MCF 10A (cell line): Measurements from ENCODE around the gene MRPS22. TPM values are rescaled to one million over a fixed set of nuclear protein-coding genes. Genes with fewer than 3 reads are reported as not detected.

Experiments
- BruUV-seq: library from RNA; stranded (reverse); fragments of 400-500 nt; replicated peaks from 2 replicates; lab custom pipeline; 2021; lab: Mats Ljungman, UMichigan
- CTCF ChIA-PET: fragments of 300-600 bp; sonication (Branson Sonifier 250); formaldehyde crosslinking; extraction: SDS; loops from one replicate; lab custom pipeline; 2021; ENCODE audit warnings: antibody characterized with exemption, inconsistent platforms; lab: Yijun Ruan, JAX
- POLR2A ChIA-PET: fragments of 300-600, 350-650 bp; sonication (Branson Sonifier 250); formaldehyde crosslinking; extraction: SDS; loops from one replicate; lab custom pipeline; 2020; ENCODE audit warnings: antibody characterized with exemption, inconsistent platforms; lab: Yijun Ruan, JAX
- DNase-seq: peaks from one replicate; pipeline ENCODE4 v3.0.0-alpha.2; 2018; ENCODE audit not compliant: unreplicated experiment
- H3K27ac Mint-ChIP-seq: one replicate; pipeline ENCODE4 v1.8.0; 2022; ENCODE audit warnings: mild to moderate bottlenecking, low read depth, mixed read lengths; ENCODE audit not compliant: unreplicated experiment
- H3K27me3 Mint-ChIP-seq: one replicate; pipeline ENCODE4 v1.8.0; 2022; ENCODE audit warnings: mixed read lengths; ENCODE audit not compliant: insufficient read depth, unreplicated experiment
- H3K36me3 Mint-ChIP-seq: one replicate; pipeline ENCODE4 v1.8.0; 2022; ENCODE audit warnings: mild to moderate bottlenecking, moderate library complexity, mixed read lengths; ENCODE audit not compliant: insufficient read depth, unreplicated experiment
- H3K4me1 Mint-ChIP-seq: one replicate; pipeline ENCODE4 v1.8.0; 2022; ENCODE audit warnings: mixed read lengths; ENCODE audit not compliant: insufficient read depth, unreplicated experiment
- H3K4me3 Mint-ChIP-seq: one replicate; pipeline ENCODE4 v1.8.0; 2022; ENCODE audit warnings: mild to moderate bottlenecking, moderate library complexity, mixed read lengths; ENCODE audit not compliant: unreplicated experiment
- H3K9me3 Mint-ChIP-seq: one replicate; pipeline ENCODE4 v1.8.0; 2022; ENCODE audit warnings: mixed read lengths; ENCODE audit not compliant: unreplicated experiment
- CTCF ChIP-seq: fragments of 200-600 bp; IDR thresholded peaks from one replicate; pipeline ENCODE4 v1.8.0; 2022; ENCODE audit warnings: antibody characterized with exemption, mild to moderate bottlenecking; ENCODE audit not compliant: unreplicated experiment
- intact Hi-C: fragments of 100-400 bp; cut with micrococcal nuclease; formaldehyde crosslinking; loops from 2 replicates; pipeline ENCODE4 v1.14.1; 2022
- total RNA-seq: library from RNA; stranded (reverse); gene quantifications from 2 replicates; pipeline ENCODE4 v1.2.3, GENCODE V29; 2022

MRPS22 gene
- total RNA-seq, 1 experiment from 2014 or later = 65.0 TPM

- ChIA-PET CTCF (interaction anchor here (0.6 to 1.8 kb wide), 4 partner anchors 10 to 197 kb away, joined by 3 to 6 read pairs (median 4); no protein-coding TSS in a partner anchor), POLR2A (no interaction called here)
- no TSS peak for BruUV-seq
- Mint-ChIP-seq H3K27ac (peak overlapping the region; percentile 53), H3K9me3 (no peaks in the 10 kb centered on the region), H3K36me3 (no peaks in the 10 kb centered on the region), H3K27me3 (no peaks in the 10 kb centered on the region), H3K4me3 (no peak overlapping the region), H3K4me1 (peaks cover 46% of the 10 kb centered on the region)
- TF ChIP-seq CTCF = no peak
- DNase-seq = no peak
- intact Hi-C loops = no loop called here
Observed at GRCh38 chr3:139307601-139308555, 35.9 kb upstream of the MRPS22 start.

- intact Hi-C loops = no loop called here
- no peak for DNase-seq
- H3K27ac Mint-ChIP-seq = no peak overlapping the region
- H3K36me3 Mint-ChIP-seq = no peaks in the 10 kb centered on the region
- ChIA-PET CTCF (interaction anchor here (0.6 to 1.5 kb wide), 3 partner anchors 9 to 198 kb away, joined by 3 to 4 read pairs (median 3); no protein-coding TSS in a partner anchor), POLR2A (no interaction called here)
- no peaks in the 10 kb centered on the region for H3K9me3 Mint-ChIP-seq
- no peak overlapping the region for H3K4me3 Mint-ChIP-seq
- H3K4me1 Mint-ChIP-seq = peaks cover 47% of the 10 kb centered on the region
- no peaks in the 10 kb centered on the region for H3K27me3 Mint-ChIP-seq
- no peak for TF ChIP-seq CTCF
- BruUV-seq = no TSS peak
Observed at GRCh38 chr3:139308560-139308959, 35.3 kb upstream of the MRPS22 start.

- BruUV-seq = no TSS peak
- H3K27ac Mint-ChIP-seq = peak overlapping the region; percentile 54
- H3K4me1 Mint-ChIP-seq = peaks cover 44% of the 10 kb centered on the region
- no peaks in the 10 kb centered on the region for H3K36me3 Mint-ChIP-seq
- intact Hi-C loops = no loop called here
- DNase-seq = no peak
- TF ChIP-seq CTCF = no peak
- CTCF ChIA-PET = interaction anchor here (1.5 kb wide), 1 partner anchor 20 kb away, joined by 4 read pairs; no protein-coding TSS in a partner anchor
- H3K4me3 Mint-ChIP-seq = no peak overlapping the region
- POLR2A ChIA-PET = interaction anchor here (0.6 to 0.7 kb wide), 4 partner anchors 69 to 473 kb away, joined by 3 to 5 read pairs (median 3); no protein-coding TSS in a partner anchor
- H3K27me3 Mint-ChIP-seq = no peaks in the 10 kb centered on the region
- H3K9me3 Mint-ChIP-seq = no peaks in the 10 kb centered on the region
Observed at GRCh38 chr3:139309061-139309591, 34.7 kb upstream of the MRPS22 start.

GRCh38 chr3:139309880-139310279 lies 33.9 kb upstream of the MRPS22 start:
- no peak for TF ChIP-seq CTCF
- Mint-ChIP-seq H3K4me1 (peaks cover 38% of the 10 kb centered on the region), H3K9me3 (no peaks in the 10 kb centered on the region), H3K27ac (peak overlapping the region; percentile 54), H3K4me3 (no peak overlapping the region), H3K27me3 (no peaks in the 10 kb centered on the region), H3K36me3 (no peaks in the 10 kb centered on the region)
- ChIA-PET POLR2A (interaction anchor here (0.7 to 1.7 kb wide), 3 partner anchors 8 to 189 kb away, joined by 3 to 8 read pairs (median 3); no protein-coding TSS in a partner anchor), CTCF (no interaction called here)
- intact Hi-C loops = no loop called here
- peak; percentile 74 for DNase-seq
- no TSS peak for BruUV-seq
